NCI-H1436 (cell line): ENCODE measurements around the gene LPP.

Source experiments
- DNase-seq: peaks from one replicate; lab custom pipeline; 2025; lab: John Stamatoyannopoulos, UW

LPP gene

DNA sequence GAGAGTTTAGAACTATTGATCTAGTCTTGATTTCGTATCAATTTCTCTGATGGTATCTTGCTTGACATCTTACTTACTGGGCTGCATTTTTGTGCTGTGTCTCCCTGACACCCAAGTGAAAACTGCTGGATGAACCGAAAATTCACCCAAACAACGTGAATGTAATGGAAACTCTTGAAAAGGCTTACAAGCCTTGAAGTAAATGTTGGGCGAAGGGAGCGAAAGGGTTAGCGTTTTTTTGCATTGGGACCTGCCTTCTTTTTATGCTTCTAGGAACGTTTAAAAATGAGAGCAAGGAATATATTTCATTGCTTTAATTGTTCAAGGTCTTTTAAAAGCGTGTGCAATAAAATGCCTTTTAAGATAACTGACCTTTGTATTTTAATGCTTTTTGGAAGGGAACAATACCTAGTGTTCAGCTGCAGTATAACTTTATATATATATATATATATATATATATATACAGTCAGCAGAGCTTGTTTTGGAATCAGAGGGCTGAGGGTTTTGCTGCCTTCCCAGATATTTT lies 94.1 kb downstream of the LPP start:
- DNase-seq = no peak

DNA sequence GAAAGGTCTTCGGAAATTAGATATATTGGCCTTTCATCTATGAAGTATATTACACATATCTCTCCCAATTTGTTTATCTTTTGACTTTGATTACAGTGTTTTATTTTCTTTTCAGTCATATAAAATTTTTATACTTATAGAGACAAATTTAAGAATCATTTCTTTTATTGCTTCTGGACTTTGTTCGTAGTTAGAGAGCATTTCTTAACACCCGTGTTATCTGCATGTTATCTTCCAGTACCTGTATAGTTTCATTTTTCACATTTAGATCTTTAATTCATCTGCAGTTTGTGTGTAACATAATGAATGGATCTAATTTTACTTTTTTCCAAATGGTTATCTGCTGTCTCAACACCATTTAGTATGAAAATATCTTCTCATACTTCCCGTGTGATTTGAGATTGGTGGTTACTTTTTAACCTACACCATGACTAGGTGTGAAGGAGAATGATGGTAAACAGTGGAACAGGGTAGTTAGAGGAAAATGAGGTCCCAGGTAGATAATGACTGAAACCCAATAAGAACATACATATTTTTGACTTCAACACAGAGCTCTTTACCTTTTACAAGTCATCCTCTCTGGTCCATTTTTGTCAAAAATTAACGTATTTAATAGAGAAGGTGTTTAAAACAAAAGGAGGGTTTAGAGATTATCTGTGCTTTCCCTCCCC lies 99.3 kb downstream of the LPP start:
- DNase-seq = no peak

DNA sequence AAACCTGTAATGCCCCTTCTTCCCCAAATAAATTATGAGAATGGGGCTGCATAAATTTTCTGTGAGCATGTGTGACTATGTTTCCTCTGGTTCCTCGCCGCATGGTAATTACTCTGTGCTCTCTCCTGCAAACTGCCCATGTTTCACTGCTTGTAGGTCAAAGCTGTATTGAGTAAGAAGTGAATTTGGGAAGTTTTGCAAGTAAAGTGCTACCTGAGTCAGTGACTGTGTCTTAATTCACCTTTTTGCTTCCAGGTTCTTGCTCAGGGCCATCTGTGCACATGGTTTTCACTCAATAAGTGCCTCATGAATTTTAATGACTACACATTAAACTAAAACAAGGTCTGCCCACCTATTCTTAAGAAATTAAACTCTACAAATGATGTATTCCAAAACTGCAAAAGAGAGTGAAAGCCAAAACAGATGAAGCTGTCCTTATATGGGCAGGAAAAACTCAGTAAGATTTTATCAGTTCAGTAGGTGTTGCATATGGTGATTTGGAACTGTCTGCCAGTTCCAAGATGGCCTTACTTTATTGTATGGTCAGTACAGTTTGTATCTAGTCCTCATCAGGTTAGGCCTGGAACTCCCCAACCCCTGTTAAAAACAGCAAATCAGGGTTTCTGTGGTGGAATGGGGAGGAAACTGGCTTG lies 100.0 kb downstream of the LPP start:
- DNase-seq = no peak

DNA sequence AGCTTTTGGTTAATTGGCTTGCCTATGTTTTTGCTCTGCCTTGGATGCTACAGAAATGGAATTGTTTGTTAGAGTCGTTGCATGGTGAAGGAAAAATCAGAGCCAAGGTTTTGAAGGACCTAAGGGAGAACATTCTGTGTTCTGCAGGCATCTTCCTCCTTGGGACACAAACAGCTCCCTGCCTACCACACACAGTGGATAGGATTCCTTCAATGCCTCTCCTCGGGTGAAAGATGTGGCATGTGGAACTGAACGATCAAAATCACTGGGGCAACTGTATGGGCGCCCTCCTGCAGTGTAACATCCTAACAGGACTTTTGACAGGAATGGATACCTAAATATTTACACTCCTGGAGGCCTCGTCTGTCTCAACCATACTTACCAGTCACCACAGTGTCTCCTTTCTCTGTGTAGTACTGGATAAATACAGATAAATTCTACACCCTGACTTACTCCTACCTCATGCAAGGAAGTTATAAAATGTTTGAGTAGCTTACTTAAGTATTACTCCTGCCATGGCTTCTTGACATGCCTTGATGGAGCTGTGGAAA lies 100.6 kb downstream of the LPP start:
- DNase-seq = no peak

DNA sequence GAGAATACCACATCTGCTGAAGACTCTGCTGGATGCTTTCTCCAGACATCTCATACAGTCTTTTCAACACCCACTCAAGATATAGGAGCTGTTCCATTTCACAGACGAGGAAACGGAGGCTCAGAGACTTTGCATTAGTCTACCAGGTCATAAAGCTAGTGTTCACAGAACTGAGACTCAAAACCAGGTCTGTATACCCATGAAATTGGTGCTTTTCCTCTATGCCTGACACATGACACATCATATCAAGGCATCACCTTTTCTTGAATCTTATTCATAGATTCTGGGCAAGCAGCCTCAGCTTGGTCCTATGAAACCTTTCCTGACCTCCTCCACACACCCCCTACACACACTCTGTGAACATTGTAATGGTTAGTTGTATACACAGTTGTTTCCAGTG lies 101.2 kb downstream of the LPP start:
- no peak for DNase-seq

DNA sequence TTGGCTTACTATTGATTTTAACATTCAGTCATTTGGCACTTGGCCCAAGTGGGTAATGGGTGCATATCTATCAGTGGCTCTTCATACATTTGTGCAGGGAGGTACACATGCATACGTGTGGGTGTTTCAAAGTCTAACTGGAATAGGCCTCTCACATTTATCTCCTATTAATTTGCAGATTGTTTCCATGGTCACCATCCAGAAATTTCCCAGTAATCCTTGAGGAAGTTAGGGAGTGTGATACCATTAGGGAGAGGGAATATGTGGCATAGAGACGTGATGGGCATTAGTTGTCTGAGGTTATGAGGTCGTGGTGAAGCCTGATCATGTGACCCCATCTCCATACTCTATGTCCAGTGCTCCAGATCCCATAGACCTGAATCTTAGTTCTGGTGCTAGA lies 102.8 kb downstream of the LPP start:
- DNase-seq = no peak

DNA sequence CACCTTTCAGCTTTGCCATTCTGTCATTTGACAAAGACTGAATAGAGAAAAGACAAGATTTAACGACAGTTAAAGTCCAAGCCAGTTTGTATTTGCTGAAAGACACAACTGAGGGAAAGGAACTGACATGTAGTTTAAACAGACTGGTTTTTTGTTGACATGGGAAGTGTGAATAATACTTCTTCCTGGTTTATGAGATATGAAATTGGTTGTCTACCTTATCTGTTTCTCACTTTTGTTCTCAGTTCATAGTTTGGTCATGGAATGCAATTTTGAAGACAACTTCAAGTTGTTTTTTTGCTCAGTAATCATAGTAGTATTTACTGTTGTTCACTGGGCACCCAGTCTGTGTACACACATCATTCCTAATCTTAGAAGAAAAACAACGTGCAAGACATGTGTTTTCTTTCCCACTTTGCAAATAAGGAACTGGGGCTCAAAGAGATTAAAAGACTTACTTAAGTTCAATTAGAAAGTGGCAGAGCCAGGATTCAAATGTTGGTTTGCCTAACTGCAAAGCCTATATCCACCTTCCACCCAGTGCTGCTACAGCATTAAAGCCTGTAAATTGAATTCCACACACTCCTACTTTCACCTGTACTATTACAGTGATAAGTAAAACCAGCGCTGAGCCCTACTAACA lies 103.5 kb downstream of the LPP start:
- DNase-seq = no peak

DNA sequence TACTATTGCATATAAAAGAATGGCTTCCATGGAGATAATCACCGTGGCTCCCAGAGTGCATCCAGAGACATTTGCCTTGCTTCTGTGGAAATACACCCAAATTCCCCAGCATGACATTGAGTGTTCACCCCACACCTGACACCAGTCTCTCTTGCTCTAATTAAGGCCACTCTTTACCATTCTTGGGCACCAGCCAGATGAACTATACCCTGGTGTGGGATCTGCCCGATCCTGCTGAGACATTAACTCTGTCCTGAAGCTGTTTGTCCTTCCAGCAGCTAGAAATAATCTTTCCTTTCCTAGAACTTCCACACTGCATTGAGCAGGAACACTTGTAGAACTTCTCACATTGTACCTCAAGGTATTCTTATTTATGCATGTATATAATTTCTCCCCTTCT lies 105.2 kb downstream of the LPP start:
- no peak for DNase-seq

DNA sequence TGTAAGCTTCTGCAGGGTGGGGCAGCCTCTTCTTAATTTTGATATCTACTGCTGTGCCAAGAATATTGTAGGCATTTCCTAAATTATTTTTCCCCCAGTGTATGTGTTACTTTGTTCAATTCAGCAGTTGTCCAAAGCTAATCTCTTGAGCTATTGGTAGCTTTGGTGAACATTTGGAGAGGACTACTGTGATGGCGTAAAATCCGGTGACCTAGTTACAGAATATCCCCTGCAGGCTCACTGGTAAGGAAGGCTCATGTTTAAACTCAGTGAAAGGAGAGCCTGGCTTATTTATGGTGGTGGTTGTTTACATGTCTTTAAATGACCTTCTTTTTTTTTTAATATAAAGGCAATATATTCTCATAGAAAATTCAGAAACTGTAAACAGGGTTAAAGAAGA lies 105.6 kb downstream of the LPP start:
- no peak for DNase-seq

DNA sequence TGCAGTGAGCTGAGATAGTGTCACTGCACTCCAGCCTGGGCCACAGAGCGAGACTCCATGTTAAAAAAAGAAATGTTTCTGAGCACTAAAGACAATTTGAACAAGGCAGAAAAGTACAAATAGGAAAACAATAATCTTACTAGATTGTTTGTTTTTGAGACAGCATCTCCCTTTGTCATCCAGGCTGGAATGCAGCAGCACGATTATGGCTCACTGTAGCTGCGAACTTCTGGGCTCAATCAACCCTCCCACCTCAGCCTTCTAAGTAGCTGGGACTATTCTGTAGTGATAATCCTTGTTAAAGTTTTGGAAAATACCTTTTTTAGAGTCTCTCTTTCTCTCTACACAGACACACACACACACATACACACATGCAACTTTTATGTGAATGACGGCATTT lies 107.1 kb downstream of the LPP start:
- no peak for DNase-seq

DNA sequence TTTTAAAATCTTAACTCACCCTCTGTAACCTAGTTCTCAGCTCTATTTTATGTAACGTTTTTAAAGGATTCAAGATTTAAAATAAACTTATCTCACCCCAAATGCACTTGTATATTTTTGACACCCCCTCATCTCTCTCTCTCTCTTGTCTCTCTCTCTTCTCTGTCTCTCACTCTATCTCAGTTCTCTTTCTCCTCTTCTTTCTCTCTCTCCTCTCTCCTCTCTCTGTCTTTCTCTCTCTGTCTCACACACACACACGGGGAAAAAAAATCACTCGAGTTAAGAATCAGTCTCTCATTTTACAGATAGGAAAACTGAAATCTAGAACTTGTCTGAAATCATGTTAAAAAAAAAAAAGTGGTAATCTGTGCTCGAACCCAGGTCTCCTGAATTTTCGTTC lies 108.5 kb downstream of the LPP start:
- no peak for DNase-seq

DNA sequence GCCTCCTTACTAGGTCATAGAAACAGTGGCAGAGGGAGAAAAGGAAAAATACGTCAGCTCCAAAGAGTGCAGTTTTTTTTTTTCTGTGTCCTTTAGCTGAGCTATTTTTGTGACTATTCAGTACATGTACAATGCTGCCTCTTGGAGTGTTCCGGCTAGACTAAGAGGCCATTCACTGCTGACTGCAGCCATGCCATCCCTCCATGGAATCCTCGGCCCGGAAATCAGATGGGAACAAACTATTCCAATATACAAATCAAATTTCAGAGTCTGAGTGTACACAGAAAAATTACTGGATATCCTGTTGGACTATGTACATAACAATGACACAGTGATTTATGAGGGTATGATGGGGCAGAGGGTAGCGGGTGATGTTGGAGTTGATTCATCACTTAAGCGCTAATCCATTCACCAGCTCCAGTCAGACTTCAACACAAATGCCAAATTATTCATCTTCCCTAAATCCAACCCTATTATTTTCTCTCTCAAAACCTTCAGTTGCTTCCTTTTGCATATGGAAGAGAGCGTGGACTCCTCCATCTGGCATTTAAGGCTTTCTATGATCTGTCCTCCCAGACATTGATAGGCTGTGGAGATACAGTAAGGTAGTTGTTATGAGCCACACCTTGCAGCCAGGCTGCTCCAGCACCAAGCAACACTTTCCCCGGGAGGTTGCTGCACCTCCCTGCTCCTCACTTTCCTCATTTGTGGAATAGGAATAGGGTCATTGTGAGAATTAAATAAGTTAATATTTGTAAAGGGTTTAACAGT lies 109.1 kb downstream of the LPP start:
- no peak for DNase-seq

DNA sequence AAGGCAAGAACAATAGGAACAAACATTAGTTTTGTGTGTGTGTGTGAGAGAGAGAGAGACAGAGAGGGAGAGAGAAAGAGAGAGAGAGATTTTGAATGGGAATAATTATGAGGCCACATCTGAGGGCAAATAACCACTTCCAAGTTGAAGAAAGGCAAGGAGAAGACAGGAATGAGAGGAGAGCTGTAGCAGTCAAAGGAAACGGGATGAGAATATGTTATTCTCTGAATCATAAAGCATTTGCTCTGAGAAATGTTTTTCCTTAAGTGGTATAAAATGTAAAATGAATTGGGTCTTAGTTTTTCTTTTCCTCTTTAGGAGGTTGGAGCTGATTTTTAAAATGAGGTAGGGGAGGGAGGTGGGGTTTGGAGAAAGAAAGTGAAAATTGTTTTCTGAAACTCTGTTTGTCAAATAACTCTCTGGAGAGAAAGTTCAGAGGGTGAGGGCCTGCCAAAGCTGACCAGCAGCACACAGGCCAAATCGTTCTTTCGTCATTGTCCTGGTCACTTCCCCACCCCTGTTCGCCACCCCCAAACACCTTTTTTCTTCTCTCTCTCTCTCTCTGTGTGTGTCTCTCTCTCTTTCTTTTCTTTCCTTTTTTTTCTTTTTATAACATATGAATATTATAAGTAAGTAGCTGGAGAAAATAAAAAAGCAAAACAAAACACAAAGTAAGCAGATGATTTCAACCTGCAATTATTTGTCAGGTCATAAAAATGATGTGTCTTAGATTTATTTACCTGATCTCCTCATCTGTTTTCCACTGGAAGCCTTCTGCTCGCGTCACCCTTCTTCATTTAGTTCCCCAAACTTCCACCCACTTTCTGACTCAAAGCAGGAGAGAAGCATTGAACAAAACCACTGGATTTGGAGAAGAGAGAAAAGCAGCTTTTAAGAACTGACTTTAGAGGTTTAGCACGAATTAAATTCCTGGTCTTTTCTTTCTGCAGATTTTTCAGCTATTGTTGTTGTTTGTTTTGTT lies 110.6 kb downstream of the LPP start:
- DNase-seq = no peak

DNA sequence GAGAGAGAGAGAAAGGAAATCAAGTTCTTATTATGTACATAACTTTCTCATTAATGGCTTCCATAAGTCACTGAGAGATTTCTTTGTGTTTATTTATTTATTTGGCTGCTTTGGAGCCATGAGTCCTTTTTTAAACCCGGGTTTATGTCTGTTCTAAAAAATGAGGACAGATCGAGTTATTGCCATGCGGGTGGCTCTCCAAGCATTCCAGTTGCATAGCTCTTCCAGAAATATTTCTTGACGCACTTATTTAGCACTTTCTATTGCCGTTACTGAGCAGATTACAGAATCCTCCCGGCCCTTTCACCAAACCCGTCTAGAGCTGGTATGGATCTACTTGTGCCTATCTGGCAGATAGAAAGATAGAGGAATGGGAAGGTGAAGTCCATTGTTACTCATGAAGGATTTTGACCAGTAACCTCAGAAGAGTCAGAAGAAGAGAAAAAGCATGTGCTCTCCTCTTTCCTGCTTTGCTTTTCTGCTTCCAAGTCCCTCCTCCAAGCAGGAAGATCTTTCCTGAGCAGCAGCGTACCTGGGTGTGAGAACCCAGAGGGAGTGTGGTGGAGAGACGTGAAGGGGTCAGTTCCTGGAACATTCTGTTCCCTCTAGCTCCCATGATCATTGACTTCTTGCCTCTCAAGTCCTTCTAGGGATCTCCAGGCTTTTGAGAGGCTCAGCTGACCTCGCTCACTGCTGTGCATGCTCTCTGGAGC lies 112.8 kb downstream of the LPP start:
- DNase-seq = no peak

DNA sequence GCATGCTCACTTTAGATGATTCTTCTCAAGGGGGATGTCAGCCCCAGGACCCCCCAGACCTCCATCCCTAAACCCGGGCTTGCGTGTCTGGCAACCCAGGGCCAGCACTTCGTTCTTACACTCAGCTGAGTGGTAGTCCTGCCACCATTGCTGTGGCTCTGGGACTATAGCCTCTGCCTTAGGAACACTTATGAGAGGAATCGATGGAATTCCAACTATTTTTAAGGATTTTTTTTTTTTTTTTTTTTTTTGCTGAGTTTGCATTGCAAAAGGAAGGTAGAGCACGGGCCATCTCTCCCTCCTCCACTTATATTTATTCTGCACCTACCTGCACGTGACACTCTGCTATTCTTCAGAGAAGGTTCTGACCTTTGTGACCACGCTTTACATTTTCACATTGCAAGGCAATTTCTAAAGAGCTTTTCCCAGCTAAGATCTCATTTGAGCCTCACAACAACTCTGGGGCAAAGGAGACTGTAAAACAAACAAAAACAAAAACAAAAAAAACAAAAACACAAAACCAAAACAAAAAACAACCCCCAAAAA lies 113.9 kb downstream of the LPP start:
- DNase-seq = no peak

DNA sequence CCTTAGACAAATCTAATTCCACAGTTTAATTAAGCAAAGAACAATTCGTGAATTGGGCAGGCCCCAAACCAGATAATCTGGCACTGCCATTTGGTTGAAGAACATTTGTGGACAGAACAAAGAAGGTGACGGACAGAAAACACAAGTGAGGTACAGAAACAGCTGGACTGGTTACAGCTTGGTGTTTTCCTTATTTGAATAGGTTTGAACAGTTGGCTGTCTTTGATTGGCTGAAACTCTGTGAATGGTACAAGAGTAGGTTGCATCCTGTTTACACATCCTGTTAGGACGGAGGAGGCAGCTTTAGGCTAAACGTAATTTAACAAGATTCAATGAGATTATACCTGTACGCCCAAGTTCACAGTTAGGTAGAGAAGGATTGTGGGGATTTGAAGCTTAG lies 114.4 kb downstream of the LPP start:
- DNase-seq = no peak

DNA sequence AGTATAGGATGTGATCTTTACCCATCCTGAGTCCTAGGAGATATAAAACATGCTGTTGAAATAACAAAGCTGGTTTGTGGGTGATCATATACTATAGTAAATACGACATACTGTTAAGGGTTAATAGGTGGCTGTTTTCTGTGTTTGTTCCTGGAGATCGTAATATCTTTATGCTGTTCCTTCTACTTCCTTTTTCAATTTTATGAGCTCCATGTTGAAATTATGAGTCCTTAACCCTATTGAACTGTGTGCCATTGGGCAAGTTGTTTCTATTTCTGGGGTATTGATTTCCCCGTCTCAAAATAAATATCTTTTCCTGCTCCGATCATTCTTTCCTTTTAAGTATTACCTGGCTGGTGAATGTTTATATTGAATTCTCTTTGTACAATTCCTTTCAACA lies 115.1 kb downstream of the LPP start:
- DNase-seq = no peak

DNA sequence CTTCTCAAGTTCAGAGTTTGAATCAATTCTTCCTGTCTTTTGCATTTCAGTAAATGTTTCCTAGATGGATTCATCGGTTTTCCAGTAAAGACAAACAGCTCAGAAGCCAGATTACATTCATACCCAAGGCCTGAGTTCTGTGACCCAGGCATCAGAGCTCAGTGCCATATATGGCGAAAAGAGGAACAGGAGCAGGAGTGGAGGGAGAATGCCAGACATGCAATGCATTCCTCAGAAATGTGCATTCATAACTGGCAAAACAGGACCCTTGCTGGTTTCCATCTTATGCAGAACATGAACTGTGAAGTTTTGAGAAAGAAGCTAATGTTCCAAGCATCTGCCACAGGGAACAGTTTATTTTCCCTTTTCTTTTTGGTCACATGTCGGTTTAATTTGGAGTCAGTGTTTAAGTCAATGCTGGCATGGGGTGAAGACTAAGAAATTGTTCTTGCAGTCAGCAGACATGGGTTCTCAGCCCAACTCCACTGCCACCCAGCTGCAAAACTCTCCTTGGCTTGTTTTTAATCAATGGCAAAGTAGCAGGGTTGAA lies 116.5 kb downstream of the LPP start:
- DNase-seq = no peak

DNA sequence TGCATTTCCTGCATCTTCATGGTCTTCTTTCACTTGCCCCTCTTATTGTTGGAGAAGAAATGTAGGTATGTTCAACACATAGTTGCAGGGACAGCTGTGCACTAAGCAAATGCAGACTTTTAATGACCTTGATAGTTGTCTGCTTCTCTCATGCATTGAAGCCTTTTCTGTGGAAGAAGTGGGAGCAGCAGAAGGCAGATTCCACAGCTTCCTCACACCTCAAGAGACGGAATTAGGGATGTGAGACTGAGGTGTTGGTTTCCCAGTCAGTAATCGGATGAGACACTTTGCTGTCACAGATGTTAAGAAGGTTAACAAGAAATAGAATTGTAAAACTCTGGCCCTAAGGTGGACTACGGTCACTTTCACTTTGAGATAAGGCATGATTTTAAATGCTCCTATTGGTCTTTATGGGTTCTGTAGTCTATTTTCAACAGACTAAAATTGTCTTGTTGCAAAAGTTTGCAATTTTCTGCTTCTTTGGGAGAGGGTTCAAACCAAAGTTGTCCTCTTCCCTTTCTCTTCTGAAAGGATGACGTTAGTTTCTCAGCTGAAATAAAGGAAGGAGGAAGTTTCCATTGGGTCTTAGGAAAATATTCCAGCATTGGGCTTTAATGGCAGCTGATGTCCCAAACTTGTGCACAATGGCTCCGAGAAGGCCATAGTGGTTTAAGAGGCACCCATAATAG lies 117.4 kb downstream of the LPP start:
- DNase-seq = no peak
